Activated CD4-positive, CD25-positive, alpha-beta regulatory T cell (primary cell): ENCODE measurements around the gene CDC42BPB.

Experiments
- DNase-seq, 4 experiments: peaks; one replicate each; lab custom pipeline; 2025; lab: John Stamatoyannopoulos, UW

CDC42BPB gene

GRCh38 chr14:102967506-102967795 is 89.9 kb downstream of the CDC42BPB start:
- no peak for DNase-seq

DNA sequence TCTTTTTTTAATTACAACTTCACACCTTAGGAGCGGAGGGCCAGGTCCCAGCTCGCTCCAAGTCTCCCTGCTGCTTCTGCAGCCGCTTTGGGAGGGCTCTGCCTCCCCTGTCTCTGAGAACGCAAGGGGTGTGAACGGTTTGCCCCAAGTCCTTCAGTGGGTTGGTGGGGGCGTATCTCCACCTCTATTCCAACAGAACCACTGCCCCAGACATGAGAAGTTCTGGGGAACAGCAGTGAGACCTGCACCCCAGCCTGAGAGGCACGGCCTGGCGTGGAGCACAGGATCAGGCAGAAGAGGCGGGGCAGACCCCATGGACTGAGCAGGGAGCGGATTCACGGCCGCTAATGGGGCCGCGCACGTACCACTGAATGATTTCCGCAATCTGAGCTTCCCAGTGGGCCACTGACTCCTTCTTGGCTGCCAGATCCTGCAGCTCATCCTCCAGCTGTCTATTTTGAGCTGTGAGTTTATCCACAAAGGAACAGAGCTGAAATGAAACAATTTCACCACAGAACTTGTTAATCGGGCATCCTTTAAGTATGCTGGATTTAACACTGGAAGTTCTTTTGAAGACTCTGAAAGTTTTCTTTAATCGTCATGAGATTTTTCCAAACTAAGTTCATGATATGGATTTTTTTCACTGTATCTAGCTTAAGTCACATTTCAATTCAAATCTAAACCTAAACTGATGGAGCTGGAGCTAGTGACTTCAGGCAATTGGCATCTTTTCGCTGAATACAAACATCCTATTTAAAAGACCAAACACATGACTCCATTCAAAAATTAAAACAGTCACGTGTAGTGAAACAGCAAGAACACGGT is 90.5 kb downstream of the CDC42BPB start:
- no peak for DNase-seq

DNA sequence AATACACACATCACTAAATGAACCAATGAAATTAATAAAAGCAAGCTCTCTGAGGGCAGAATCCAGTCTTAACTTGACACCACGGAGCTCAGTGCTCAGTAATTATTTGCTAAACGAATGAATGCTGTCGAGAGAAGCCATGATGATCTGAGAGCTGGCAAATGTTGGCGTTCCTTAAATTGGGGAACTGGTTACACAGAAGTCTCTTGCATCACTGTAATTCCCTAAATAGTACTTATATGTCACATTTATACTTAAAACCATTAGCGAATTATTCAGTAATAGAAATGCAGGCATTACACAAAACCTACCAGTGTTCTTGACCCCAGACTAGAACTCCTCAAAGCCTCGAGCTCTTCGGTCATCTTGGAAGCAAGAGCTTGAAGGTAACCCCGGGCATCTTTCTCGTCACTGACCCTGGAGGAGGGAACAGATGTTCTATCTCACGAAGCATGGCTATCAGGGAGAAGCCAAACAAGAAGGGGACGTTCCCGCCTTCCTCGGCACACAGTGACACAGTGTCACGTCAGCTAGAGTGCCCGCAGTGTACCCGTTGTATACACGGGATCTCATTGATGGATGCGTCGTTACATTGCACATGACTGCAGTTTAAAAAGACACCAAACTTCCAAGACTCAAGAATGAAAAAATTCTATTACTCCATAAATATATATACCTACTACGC is 91.2 kb downstream of the CDC42BPB start:
- DNase-seq, result no peak

DNA sequence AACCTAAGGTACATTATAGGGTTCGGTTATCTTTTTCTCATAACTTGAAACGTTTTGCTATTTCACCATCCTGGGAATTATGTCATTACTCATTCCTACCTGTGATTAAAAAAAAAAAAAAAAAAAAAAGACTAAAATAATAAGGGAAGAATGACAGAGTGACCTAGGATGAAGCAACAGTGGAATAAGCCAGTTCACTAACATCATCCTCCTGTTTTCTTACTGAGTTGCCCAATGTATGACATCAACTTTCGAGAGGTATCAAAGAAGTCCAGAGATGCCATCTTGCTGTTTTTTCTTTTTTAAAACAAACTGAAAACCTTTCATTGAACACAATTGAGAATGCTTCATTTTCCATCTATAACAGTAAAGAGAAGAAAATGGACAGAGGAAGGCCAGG is 92.1 kb downstream of the CDC42BPB start:
- no peak for DNase-seq

- DNase-seq, result no peak
Measured at GRCh38 chr14:102964152-102964730, 93.1 kb downstream of the CDC42BPB start.

DNA sequence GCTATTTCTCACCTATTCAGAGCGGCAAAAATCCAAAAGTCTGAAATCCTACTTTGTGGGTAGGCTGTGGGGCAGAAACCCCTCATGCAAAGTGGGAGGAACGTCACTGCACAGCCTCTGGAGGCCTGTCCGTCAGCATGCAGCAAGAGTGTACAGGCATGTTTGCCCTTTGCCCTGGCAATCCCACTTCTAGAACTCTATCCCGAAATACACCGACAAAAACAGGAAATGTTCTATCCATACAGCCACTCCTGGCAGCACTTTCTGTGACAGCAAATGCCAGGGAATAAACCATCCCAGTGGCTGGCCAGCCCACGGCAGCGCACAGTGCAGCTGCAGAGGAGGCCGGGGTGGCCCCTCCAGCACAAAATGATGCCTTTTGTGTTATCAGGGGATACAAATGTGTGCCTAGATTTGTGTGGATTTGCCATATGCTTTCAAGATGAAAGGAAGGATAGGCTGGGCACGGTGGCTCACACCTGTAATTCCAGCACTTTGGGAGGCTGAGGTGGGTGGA is 95.2 kb downstream of the CDC42BPB start:
- DNase-seq, result no peak

GRCh38 chr14:102958461-102958860 is 98.9 kb downstream of the CDC42BPB start:
- DNase-seq, result no peak

DNA sequence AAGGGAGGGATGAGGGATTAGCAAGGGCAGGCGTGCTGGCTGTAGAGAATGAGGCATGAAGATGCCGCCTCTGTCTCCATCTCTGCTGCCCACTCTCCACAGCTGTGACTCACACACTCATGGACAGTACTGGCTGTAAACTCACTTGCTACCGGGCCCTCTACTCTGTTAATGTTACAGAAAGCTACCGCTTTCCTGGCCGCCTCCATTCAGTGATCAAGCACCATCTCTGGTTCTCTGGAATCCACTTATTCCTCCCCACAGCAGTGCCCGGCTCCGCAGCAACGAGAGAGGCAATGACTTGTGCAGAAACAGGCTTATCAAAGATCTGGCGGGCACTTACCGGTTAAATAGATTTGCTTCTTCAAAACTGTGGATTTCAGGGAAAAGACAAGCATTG is 100.1 kb downstream of the CDC42BPB start:
- DNase-seq, result no peak

GRCh38 chr14:102955636-102956408 is 101.5 kb downstream of the CDC42BPB start:
- no peak for DNase-seq

- DNase-seq, result no peak
Measured at GRCh38 chr14:102954081-102954789, 103.1 kb downstream of the CDC42BPB start.

DNA sequence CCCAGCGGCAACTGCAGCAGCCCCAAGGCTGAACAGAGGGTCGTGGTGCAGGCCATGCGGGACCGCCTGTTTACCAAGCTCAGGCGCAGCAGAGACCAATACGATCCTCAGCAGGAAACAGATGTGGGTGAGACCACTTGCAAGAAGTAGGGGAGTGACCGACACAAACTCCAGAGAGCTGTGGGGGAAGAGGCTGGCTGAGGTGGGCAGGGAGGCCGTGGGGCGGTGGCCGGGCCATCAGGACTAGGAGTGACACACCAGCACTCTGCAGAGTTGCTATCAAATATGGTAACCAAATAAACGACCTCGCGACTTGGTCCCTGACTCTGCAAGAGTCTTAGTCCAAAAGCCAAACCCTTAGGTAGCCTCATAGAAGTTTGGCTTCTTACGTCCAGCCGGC is 104.2 kb downstream of the CDC42BPB start:
- DNase-seq, result no peak

DNA sequence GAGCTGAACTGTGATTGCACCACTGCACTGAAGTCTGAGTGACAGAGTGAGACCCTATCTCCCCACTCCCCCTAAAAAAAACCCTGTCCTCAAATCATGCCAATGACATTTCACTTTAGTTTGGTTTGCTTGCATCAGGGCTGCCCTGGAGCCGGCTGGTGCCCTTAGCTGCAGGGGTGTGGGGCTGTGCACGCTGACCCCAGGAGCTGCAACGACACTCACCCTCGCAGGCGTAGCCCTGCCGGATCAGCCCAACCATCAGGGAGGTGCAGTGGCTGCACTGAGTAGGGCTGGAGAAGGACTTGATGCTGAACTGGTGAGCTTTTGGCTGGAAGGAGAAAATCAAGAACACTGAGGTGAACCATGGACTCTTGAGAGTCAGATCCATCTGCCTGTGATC is 105.1 kb downstream of the CDC42BPB start:
- DNase-seq, result no peak

GRCh38 chr14:102951799-102952198 is 105.5 kb downstream of the CDC42BPB start:
- DNase-seq, result no peak

DNA sequence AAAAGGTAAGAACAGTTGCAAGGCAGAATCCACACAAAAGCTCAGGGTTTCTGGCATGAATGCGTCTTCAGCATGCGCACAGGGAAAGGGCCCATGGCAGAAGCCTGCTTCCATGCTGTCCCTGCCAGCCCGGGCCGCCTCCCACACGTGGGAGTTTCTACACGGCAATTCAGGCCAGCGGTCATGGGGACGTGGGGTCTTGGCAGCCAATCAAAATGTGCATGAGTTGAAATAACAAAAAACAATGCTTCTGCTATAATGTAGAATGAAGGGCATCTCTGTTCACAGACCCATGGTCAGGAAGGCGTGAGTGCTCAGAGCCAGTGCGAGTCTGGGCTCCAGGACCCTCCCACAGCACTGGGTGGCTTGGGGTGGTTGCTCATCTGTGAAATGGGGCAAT is 106.3 kb downstream of the CDC42BPB start:
- DNase-seq, result no peak

DNA sequence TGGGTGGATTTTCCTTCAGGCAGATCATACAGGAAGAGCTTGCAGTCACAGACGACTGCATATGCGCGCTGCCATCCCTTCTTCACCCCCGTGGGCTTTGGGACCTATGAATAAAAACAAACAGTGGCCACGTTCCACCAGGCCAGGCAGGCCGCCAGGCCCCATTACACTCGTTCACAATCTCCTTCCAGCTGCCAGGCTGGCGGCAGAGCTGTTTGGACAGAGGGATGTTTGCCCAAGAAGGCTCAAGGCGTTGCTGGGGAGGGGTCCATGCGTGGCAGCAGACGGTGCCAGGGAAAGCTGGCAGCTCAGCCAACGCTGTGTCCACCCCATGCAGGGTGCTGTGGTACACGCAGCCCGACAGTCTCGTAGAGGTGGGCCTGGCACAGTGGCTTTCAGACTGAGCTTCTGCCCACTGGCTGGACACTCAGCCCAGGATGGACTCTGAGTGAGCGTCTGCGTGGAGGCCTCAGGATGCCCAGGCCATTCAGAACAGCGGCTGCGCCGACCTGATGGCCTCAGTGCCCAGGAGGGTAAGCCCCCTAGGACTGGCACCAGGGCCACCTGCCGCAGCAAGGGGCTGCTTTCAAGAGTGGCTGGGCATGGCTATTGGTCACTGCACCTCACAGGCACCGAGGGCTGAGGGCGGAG is 107.4 kb downstream of the CDC42BPB start:
- no peak for DNase-seq

- DNase-seq, result no peak
Measured at GRCh38 chr14:102949062-102949800, 108.1 kb downstream of the CDC42BPB start.

- no peak for DNase-seq
Measured at GRCh38 chr14:102948698-102949061, 108.7 kb downstream of the CDC42BPB start.

- no peak for DNase-seq
Measured at GRCh38 chr14:102947321-102948103, 109.8 kb downstream of the CDC42BPB start.

GRCh38 chr14:102945346-102946130 is 111.8 kb downstream of the CDC42BPB start:
- no peak for DNase-seq
